Endothelial cell of coronary artery (primary cell): Measurements from ENCODE around the gene SPEG. TPM values are rescaled to one million over a fixed set of nuclear protein-coding genes. Genes with fewer than 3 reads are reported as not detected.

Experiments used
- total RNA-seq: library from RNA; depleted of rRNA; stranded (reverse); fragments of >200 nt; gene quantifications from 2 replicates; pipeline ENCODE4 v1.2.3, GENCODE V29; 2014

SPEG gene
- 0.63 and 4.2 TPM in 2 replicates for total RNA-seq

GRCh38 chr2:219434718-219435525 lies at the start of gene SPEG:
TSS of gene SPEG (plus strand) at chr2:219434843. CDS start at chr2:219434978, 135 bp downstream.

GRCh38 chr2:219387306-219388120 lies 47.1 kb upstream of the SPEG start, which contains the start of gene DNPEP:
TSS of gene DNPEP (minus strand) at chr2:219387912. CDS start at chr2:219387794, 118 bp downstream.

GRCh38 chr2:219418155-219419011 lies 16.3 kb upstream of the SPEG start, which contains the start of gene DES:
TSS of gene DES (plus strand) at chr2:219418377. CDS start at chr2:219418463, 86 bp downstream.

GRCh38 chr2:219498280-219499057 lies 63.8 kb downstream of the SPEG start, which contains the start of gene GMPPA:
TSS of gene GMPPA (plus strand) at chr2:219498891. CDS start at chr2:219499976, 1,085 bp downstream.

GRCh38 chr2:219514196-219514761 lies 79.6 kb downstream of the SPEG start, which contains the start of gene ASIC4:
TSS of gene ASIC4 (plus strand) at chr2:219514482. CDS start at chr2:219514725, 243 bp downstream.

GRCh38 chr2:219543596-219544358 lies 109.1 kb downstream of the SPEG start, which contains the start of the genes CHPF and TMEM198:
TSS of gene CHPF (minus strand) at chr2:219543809. CDS start at chr2:219543538, 271 bp downstream.
TSS of gene TMEM198 (plus strand) at chr2:219544028. CDS start at chr2:219544728, 700 bp downstream.

Other genes starting within 250 kb of the SPEG start
- 21.1 and 22.1 TPM in 2 replicates for gene ZFAND2B, start 228.1 kb upstream of the SPEG start, total RNA-seq
- gene ABCB6, start 215.9 kb upstream of the SPEG start, total RNA-seq, result 29.8 and 51.1 TPM in 2 replicates
- gene ATG9A, start 205.2 kb upstream of the SPEG start, total RNA-seq, result 31.8 and 48.4 TPM in 2 replicates
- gene ANKZF1, start 205.0 kb upstream of the SPEG start, total RNA-seq, result 16.5 and 34.8 TPM in 2 replicates
- gene GLB1L, start 189.4 kb upstream of the SPEG start, total RNA-seq, result 3.3 and 4.0 TPM in 2 replicates
- 18.7 and 22.0 TPM in 2 replicates for gene STK16, start 189.4 kb upstream of the SPEG start, total RNA-seq
- not detected in 2 replicates for gene TUBA4B, start 181.6 kb upstream of the SPEG start, total RNA-seq
- gene TUBA4A, start 180.9 kb upstream of the SPEG start, total RNA-seq, result 5.1 and 5.2 TPM in 2 replicates
- 17.4 and 25.6 TPM in 2 replicates for gene DNAJB2, start 155.5 kb upstream of the SPEG start, total RNA-seq
- not detected in 2 replicates for gene PTPRN, start 125.4 kb upstream of the SPEG start, total RNA-seq
- not detected in 2 replicates for gene RESP18, start 102.1 kb upstream of the SPEG start, total RNA-seq
- 42.4 and 44.0 TPM in 2 replicates for gene DNPEP, start 46.9 kb upstream of the SPEG start, total RNA-seq
- not detected in 2 replicates for gene DES, start 16.5 kb upstream of the SPEG start, total RNA-seq
- 38.0 and 45.6 TPM in 2 replicates for gene GMPPA, start 64.0 kb downstream of the SPEG start, total RNA-seq
- gene ASIC4, start 79.6 kb downstream of the SPEG start, total RNA-seq, result not detected in 2 replicates
- gene CHPF, start 109.0 kb downstream of the SPEG start, total RNA-seq, result 0.72 and 29.2 TPM in 2 replicates
- gene TMEM198, start 109.2 kb downstream of the SPEG start, total RNA-seq, result 0.09 TPM in 1 of 2 replicates, not detected in the other
- gene OBSL1, start 136.7 kb downstream of the SPEG start, total RNA-seq, result 16.5 and 22.0 TPM in 2 replicates
- gene INHA, start 137.5 kb downstream of the SPEG start, total RNA-seq, result 0.09 and 0.19 TPM in 2 replicates
- 9.7 and 11.2 TPM in 2 replicates for gene STK11IP, start 163.0 kb downstream of the SPEG start, total RNA-seq
- 0.27 and 0.38 TPM in 2 replicates for gene SLC4A3, start 192.8 kb downstream of the SPEG start, total RNA-seq